Prostate gland (tissue), 2 donors: ENCODE measurements around the gene TENT5A.

Experiments
- POLR2A ChIP-seq: fragments of 450-650 bp; IDR thresholded peaks from one replicate; pipeline ENCODE4 v1.6.1; 2016; ENCODE audit warnings: antibody characterized with exemption, mild to moderate bottlenecking
- TF ChIP-seq, protein P1 (sequence below), 4 experiments: fragments of 200-600 bp in 2 of 4; fragments of 450-650 bp in 2 of 4; sonication (generic) in 2 of 4; IDR thresholded peaks; 1 replicate in 3 of 4; 2 replicates in 1 of 4; pipeline ENCODE4 v1.5.1; 2016 to 2019; ENCODE audit warnings: antibody characterized with exemption in 4 of 4, mild to moderate bottlenecking in 2 of 4, moderate library complexity in 2 of 4

DNA sequence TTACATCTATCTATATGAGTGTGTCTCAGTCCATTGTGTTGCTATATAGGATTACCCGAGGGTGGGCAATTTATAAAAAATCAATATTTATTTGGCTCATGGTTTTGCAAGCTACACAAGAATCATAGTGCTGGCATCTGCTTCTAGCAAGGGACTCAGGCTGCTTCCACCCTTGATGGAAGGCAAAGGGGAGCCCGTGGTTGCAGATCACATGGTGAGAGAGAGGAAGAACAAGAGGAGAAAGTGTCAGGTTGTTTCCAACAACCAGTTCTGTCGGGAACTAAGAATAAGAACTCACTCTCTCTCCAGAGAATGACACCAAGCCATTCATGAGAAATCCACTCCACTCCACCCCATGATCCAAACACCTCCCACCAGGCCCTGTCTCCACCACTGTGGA, 48.2 kb upstream of the TENT5A start:
- TF ChIP-seq, protein P1, sequence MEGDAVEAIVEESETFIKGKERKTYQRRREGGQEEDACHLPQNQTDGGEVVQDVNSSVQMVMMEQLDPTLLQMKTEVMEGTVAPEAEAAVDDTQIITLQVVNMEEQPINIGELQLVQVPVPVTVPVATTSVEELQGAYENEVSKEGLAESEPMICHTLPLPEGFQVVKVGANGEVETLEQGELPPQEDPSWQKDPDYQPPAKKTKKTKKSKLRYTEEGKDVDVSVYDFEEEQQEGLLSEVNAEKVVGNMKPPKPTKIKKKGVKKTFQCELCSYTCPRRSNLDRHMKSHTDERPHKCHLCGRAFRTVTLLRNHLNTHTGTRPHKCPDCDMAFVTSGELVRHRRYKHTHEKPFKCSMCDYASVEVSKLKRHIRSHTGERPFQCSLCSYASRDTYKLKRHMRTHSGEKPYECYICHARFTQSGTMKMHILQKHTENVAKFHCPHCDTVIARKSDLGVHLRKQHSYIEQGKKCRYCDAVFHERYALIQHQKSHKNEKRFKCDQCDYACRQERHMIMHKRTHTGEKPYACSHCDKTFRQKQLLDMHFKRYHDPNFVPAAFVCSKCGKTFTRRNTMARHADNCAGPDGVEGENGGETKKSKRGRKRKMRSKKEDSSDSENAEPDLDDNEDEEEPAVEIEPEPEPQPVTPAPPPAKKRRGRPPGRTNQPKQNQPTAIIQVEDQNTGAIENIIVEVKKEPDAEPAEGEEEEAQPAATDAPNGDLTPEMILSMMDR (IDR thresholded peaks at IDR 0.05) = no peak
- no peak for TF ChIP-seq POLR2A
